HEK293 (cell line): ENCODE data around the gene SPTAN1.

ENCODE experiments used
- CTCF ChIA-PET: fragments of 350-600 bp; formaldehyde crosslinking; extraction: SDS; loops from one replicate; lab custom pipeline; 2021; ENCODE audit warnings: antibody characterized with exemption; lab: Yijun Ruan, JAX
- POLR2A ChIA-PET: fragments of 300-600 bp; formaldehyde crosslinking; extraction: SDS; loops from one replicate; lab custom pipeline; 2020; ENCODE audit warnings: antibody characterized with exemption, inconsistent platforms; lab: Yijun Ruan, JAX
- H3K27ac ChIP-seq: fragments of 200-500 bp; sonication (Bioruptor generic); 2 replicates; pipeline ENCODE4 v1.5.1; 2014; ENCODE audit warnings: low read depth, low read length, control low read depth, inconsistent platforms; ENCODE audit errors: extremely low read depth
- H3K36me3 ChIP-seq, 2 experiments: fragments of 200-500 bp in 1 of 2; sonication (Bioruptor generic) in 1 of 2; 1 replicate in 1 of 2; 2 replicates in 1 of 2; pipeline ENCODE4 v1.5.1; 2014 to 2017; ENCODE audit warnings: inconsistent platforms in 2 of 2, low read length in 2 of 2; ENCODE audit not compliant: control insufficient read depth in 2 of 2, insufficient read depth in 1 of 2
- H3K4me1 ChIP-seq: fragments of 200-500 bp; sonication (Bioruptor generic); 2 replicates; pipeline ENCODE4 v1.5.1; 2014; ENCODE audit warnings: mild to moderate bottlenecking, low read length, inconsistent platforms; ENCODE audit not compliant: control insufficient read depth, insufficient read depth
- H3K4me3 ChIP-seq: 2 replicates; pipeline ENCODE4 v1.5.1; 2011; ENCODE audit warnings: low read depth, mild to moderate bottlenecking, control low read depth, low read length, moderate library complexity
- H3K9me3 ChIP-seq: fragments of 200-500 bp; sonication (Bioruptor generic); 2 replicates; pipeline ENCODE4 v1.5.1; 2014; ENCODE audit warnings: low read depth, low read length, inconsistent platforms; ENCODE audit not compliant: control insufficient read depth, insufficient read depth
- AEBP2 ChIP-seq: fragments of 450-650 bp; formaldehyde crosslinking; IDR thresholded peaks from 2 replicates; pipeline ENCODE4 v1.5.1; 2016; ENCODE audit warnings: missing biosample characterization, missing genetic modification characterization, borderline replicate concordance
- BCL6B ChIP-seq: fragments of 450-650 bp; formaldehyde crosslinking; IDR thresholded peaks from 2 replicates; pipeline ENCODE4 v1.5.1; 2017; ENCODE audit warnings: missing biosample characterization, missing genetic modification characterization
- CTCF ChIP-seq: fragments of 450-650 bp; formaldehyde crosslinking; IDR thresholded peaks from 2 replicates; pipeline ENCODE4 v1.5.1; 2016; ENCODE audit warnings: missing biosample characterization, missing genetic modification characterization
- EGR2 ChIP-seq: fragments of 450-650 bp; formaldehyde crosslinking; IDR thresholded peaks from 2 replicates; pipeline ENCODE4 v1.5.1; 2016; ENCODE audit warnings: low read depth, missing biosample characterization, missing genetic modification characterization
- GLIS1 ChIP-seq: fragments of 450-650 bp; formaldehyde crosslinking; IDR thresholded peaks from 2 replicates; pipeline ENCODE4 v1.5.1; 2016; ENCODE audit warnings: missing biosample characterization, missing genetic modification characterization
- MEIS1 ChIP-seq: sonication (generic); formaldehyde crosslinking; IDR thresholded peaks from 2 replicates; pipeline ENCODE4 v1.8.1; 2022; ENCODE audit warnings: missing genetic modification reagents, mild to moderate bottlenecking, borderline replicate concordance
- PATZ1 ChIP-seq: fragments of 450-650 bp; formaldehyde crosslinking; IDR thresholded peaks from 2 replicates; pipeline ENCODE4 v1.5.1; 2016; ENCODE audit warnings: missing biosample characterization, missing genetic modification characterization
- SCRT2 ChIP-seq: fragments of 450-650 bp; formaldehyde crosslinking; IDR thresholded peaks from 2 replicates; pipeline ENCODE4 v1.5.1; 2016; ENCODE audit warnings: missing biosample characterization, missing genetic modification characterization
- ZBTB10 ChIP-seq: fragments of 450-650 bp; formaldehyde crosslinking; IDR thresholded peaks from 2 replicates; pipeline ENCODE4 v1.5.1; 2016; ENCODE audit warnings: missing biosample characterization, missing genetic modification characterization
- ZBTB8A ChIP-seq: fragments of 450-650 bp; formaldehyde crosslinking; IDR thresholded peaks from 2 replicates; pipeline ENCODE4 v1.5.1; 2016; ENCODE audit warnings: missing biosample characterization, missing genetic modification characterization
- ZNF121 ChIP-seq: fragments of 450-650 bp; formaldehyde crosslinking; IDR thresholded peaks from 2 replicates; pipeline ENCODE4 v1.5.1; 2016; ENCODE audit warnings: missing biosample characterization, missing genetic modification characterization
- ZNF155 ChIP-seq: fragments of 450-650 bp; formaldehyde crosslinking; IDR thresholded peaks from 2 replicates; pipeline ENCODE4 v1.5.1; 2016; ENCODE audit warnings: missing biosample characterization, missing genetic modification characterization
- ZNF354C ChIP-seq: fragments of 450-650 bp; formaldehyde crosslinking; IDR thresholded peaks from 2 replicates; pipeline ENCODE4 v1.5.1; 2016; ENCODE audit warnings: missing biosample characterization, missing genetic modification characterization, low read depth, borderline replicate concordance
- ZNF600 ChIP-seq: fragments of 450-650 bp; formaldehyde crosslinking; IDR thresholded peaks from 2 replicates; pipeline ENCODE4 v1.5.1; 2016; ENCODE audit warnings: missing biosample characterization, missing genetic modification characterization
- ZNF692 ChIP-seq: fragments of 450-650 bp; formaldehyde crosslinking; IDR thresholded peaks from 2 replicates; pipeline ENCODE4 v1.5.1; 2016; ENCODE audit warnings: missing biosample characterization, missing genetic modification characterization

SPTAN1 gene

GRCh38 chr9:128636024-128636390 lies 83.6 kb downstream of the SPTAN1 start:
- TF ChIP-seq ZNF692 (no peak), PATZ1 (tag by site-specific recombination) (no peak), AEBP2 (tag by site-specific recombination) (no peak), MEIS1 (CRISPR knock-in tag) (no peak), EGR2 (tag by site-specific recombination) (peak; percentile 13; the same call in 1 of the 2 replicates), ZBTB10 (no peak), ZNF121 (tag by site-specific recombination) (no peak), ZBTB8A (tag by site-specific recombination) (peak; percentile 33; the same call in 1 of the 2 replicates), ZNF354C (tag by site-specific recombination) (no peak), ZNF600 (tag by site-specific recombination) (0 out of 2 replicates have a peak, but pooled peaks have one; percentile 11), CTCF (tag by site-specific recombination) (peak; percentile 42; the same call in 1 of the 2 replicates)
- peaks cover 6% of the 10 kb centered on the region for H3K4me1 ChIP-seq
- CTCF ChIA-PET = interaction anchor here (0.5 to 3.5 kb wide), 31 partner anchors 7 to 538 kb away, joined by 3 to 21 read pairs (median 4); partner anchors contain the start of gene PKN3
- H3K36me3 ChIP-seq = peaks cover 0 to 79% of the 10 kb centered on the region in 2 experiments; a peak in 2 of 3 replicates
- no peak overlapping the region for H3K4me3 ChIP-seq
- H3K9me3 ChIP-seq = no peaks in the 10 kb centered on the region
- H3K27ac ChIP-seq = 0 out of 2 replicates have a peak overlapping the region, but pooled peaks have one; percentile 9
- POLR2A ChIA-PET = interaction anchor here (0.5 to 2.1 kb wide), 15 partner anchors 10 to 88 kb away, joined by 3 to 15 read pairs (median 4); partner anchors contain the start of genes PKN3, SPTAN1 and ZDHHC12

- Histone ChIP-seq H3K27ac (no peak overlapping the region), H3K4me1 (peaks cover 6% of the 10 kb centered on the region), H3K36me3 (peaks cover 0 to 79% of the 10 kb centered on the region in 2 experiments; a peak in 2 of 3 replicates), H3K4me3 (no peak overlapping the region), H3K9me3 (no peaks in the 10 kb centered on the region)
- POLR2A ChIA-PET = interaction anchor here (0.5 to 2.1 kb wide), 5 partner anchors 9 to 65 kb away, joined by 3 to 9 read pairs (median 6); partner anchors contain the start of gene PKN3
- TF ChIP-seq ZNF155 (tag by site-specific recombination) = no peak
- TF ChIP-seq SCRT2 = peak; percentile 88
- no peak for TF ChIP-seq BCL6B (tag by site-specific recombination)
- 0 out of 2 replicates have a peak, but pooled peaks have one; percentile 35 for TF ChIP-seq ZNF600 (tag by site-specific recombination)
- peak; percentile 5; the same call in 1 of the 2 replicates for TF ChIP-seq GLIS1 (tag by site-specific recombination)
- CTCF ChIA-PET = interaction anchor here (0.6 to 3.5 kb wide), 6 partner anchors 9 to 64 kb away, joined by 3 to 21 read pairs (median 6); partner anchors contain the start of gene PKN3
Observed at GRCh38 chr9:128636556-128637530, 84.5 kb downstream of the SPTAN1 start.
